WTC11 (cell line): ENCODE data around the gene SP2.

Experiments
- CREB1 ChIP-seq: sonication (generic); formaldehyde crosslinking; IDR thresholded peaks from 2 replicates; pipeline ENCODE4 v1.8.0; 2023; ENCODE audit warnings: mild to moderate bottlenecking, missing genetic modification reagents
- CTCF ChIP-seq: fragments of 200-600 bp; IDR thresholded peaks from 2 replicates; pipeline ENCODE4 v1.8.0; 2022; ENCODE audit warnings: antibody characterized with exemption
- ETV6 ChIP-seq: sonication (generic); formaldehyde crosslinking; IDR thresholded peaks from 2 replicates; pipeline ENCODE4 v1.8.1; 2022; ENCODE audit warnings: mild to moderate bottlenecking, missing genetic modification reagents
- FOXK1 ChIP-seq: sonication (generic); formaldehyde crosslinking; IDR thresholded peaks from 2 replicates; pipeline ENCODE4 v1.8.0; 2022; ENCODE audit warnings: mild to moderate bottlenecking, moderate library complexity, missing genetic modification reagents
- NFYB ChIP-seq: sonication (generic); formaldehyde crosslinking; conservative IDR thresholded peaks from 2 replicates; pipeline ENCODE4 v1.8.0; 2022; ENCODE audit warnings: low read depth, missing genetic modification reagents
- NR3C1 ChIP-seq: sonication (generic); formaldehyde crosslinking; conservative IDR thresholded peaks from 2 replicates; pipeline ENCODE4 v1.8.1; 2023; ENCODE audit warnings: low read depth, mild to moderate bottlenecking, missing genetic modification reagents
- OVOL2 ChIP-seq: fragments of 250-450 bp; sonication (Bioruptor Pico); IDR thresholded peaks from 2 replicates; pipeline ENCODE4 v1.9.0; 2021; ENCODE audit warnings: mild to moderate bottlenecking, borderline replicate concordance
- PRDM15 ChIP-seq: sonication (generic); formaldehyde crosslinking; IDR thresholded peaks from 2 replicates; pipeline ENCODE4 v1.8.0; 2022; ENCODE audit warnings: missing genetic modification reagents
- SMAD3 ChIP-seq: sonication (generic); formaldehyde crosslinking; IDR thresholded peaks from 2 replicates; pipeline ENCODE4 v1.8.0; 2022; ENCODE audit warnings: missing genetic modification reagents, mild to moderate bottlenecking, borderline replicate concordance
- SMAD4 ChIP-seq: sonication (generic); formaldehyde crosslinking; IDR thresholded peaks from 2 replicates; pipeline ENCODE4 v1.8.0; 2022; ENCODE audit warnings: mild to moderate bottlenecking, missing genetic modification reagents
- SP1 ChIP-seq: sonication (generic); formaldehyde crosslinking; conservative IDR thresholded peaks from 2 replicates; pipeline ENCODE4 v1.8.1; 2022; ENCODE audit warnings: missing genetic modification reagents
- TCF7 ChIP-seq: sonication (generic); formaldehyde crosslinking; IDR thresholded peaks from 2 replicates; pipeline ENCODE4 v1.8.0; 2022; ENCODE audit warnings: mild to moderate bottlenecking, low read depth, missing genetic modification reagents, moderate library complexity
- TEAD1 ChIP-seq: sonication (generic); formaldehyde crosslinking; IDR thresholded peaks from 2 replicates; pipeline ENCODE4 v1.8.0; 2022; ENCODE audit warnings: mild to moderate bottlenecking, missing genetic modification reagents

- TF ChIP-seq CTCF (no peak), PRDM15 (no peak), TCF7 (CRISPR knock-in tag) (no peak), SMAD4 (CRISPR knock-in tag) (no peak), SP1 (no peak), SMAD3 (CRISPR knock-in tag) (no peak), TEAD1 (no peak), NFYB (CRISPR knock-in tag) (no peak), ETV6 (CRISPR knock-in tag) (no peak), NR3C1 (CRISPR knock-in tag) (no peak), CREB1 (CRISPR knock-in tag) (no peak), FOXK1 (no peak), OVOL2 (no peak)
These were observed 17.6 kb upstream of the SP2 start for GRCh38 chr17:47878203-47879027.
